ENCODE measurements around the gene ELN. TPM values are rescaled to one million over a fixed set of nuclear protein-coding genes. Genes with fewer than 3 reads are reported as not detected.

The ELN gene
- total and polyA plus RNA-seq, 2 donors (not counting 3 experiments of a cell fraction or from before 2014, with no cell fraction given): 1.7 to 2.6 TPM

- Histone ChIP-seq H3K79me2 (ENCODE audit: control insufficient read depth, insufficient read depth, low read length) (no peaks in the 10 kb centered on the region), H3K27me3 (ENCODE audit: control insufficient read depth in 2 of 2, insufficient read depth in 2 of 2, low read length in 2 of 2) (no peaks in the 10 kb centered on the region), H3K9me3 (replicated peaks; ENCODE audit: control insufficient read depth, insufficient read depth, low read length) (no peaks in the 10 kb centered on the region), H3K9ac (replicated peaks; ENCODE audit: extremely low read depth, insufficient read depth, low read length) (no peak overlapping the region), H2AFZ (ENCODE audit: low read depth, low read length) (no peak overlapping the region), H3K27ac (ENCODE audit: insufficient read depth, low read depth, low read length) (no peak overlapping the region), H3K9me1 (replicated peaks; ENCODE audit: control insufficient read depth, extremely low read depth, insufficient read depth, low read length) (no peaks in the 10 kb centered on the region), H3K4me3 (replicated peaks in 1 of 3; ENCODE audit: insufficient read depth in 1 of 3, low read depth in 1 of 3, low read length in 3 of 3) (no peak overlapping the region), H3K36me3 (ENCODE audit: control insufficient read depth in 2 of 2, extremely low read depth in 1 of 2, insufficient read depth in 2 of 2, low read length in 2 of 2) (no peaks in the 10 kb centered on the region), H3K4me1 (ENCODE audit: control insufficient read depth, extremely low read depth, insufficient read depth, low read length) (peaks cover 31% of the 10 kb centered on the region), H3K4me2 (ENCODE audit: insufficient read depth, low read length) (no peak overlapping the region), H4K20me1 (replicated peaks; ENCODE audit: control insufficient read depth, extremely low read depth, insufficient read depth, low read length) (no peaks in the 10 kb centered on the region)
- no TSS peak for BruUV-seq (replicated peaks)
- TF ChIP-seq EZH2 (IDR thresholded peaks at IDR 0.05; ENCODE audit: borderline replicate concordance, low read depth, low read length, severe bottlenecking): no peak
- TF ChIP-seq MYC (IDR thresholded peaks at IDR 0.05; ENCODE audit: low read depth, low read length): no peak
- dilution Hi-C loops (cut with MboI; ENCODE audit: extremely low pct_ligation_motif_present, low sequenced_read_pairs): no loop called here
- intact Hi-C loops (cut with micrococcal nuclease): no loop called here
- DNase-seq (ENCODE audit: low read depth, low spot score): no peak
- FAIRE-seq: no peak
- ChIA-PET CTCF (interaction anchor here (0.6 to 2.3 kb wide), 6 partner anchors 9 to 150 kb away, joined by 3 to 29 read pairs (median 4); no protein-coding TSS in a partner anchor), POLR2A (interaction anchor here (0.7 kb wide), 1 partner anchor 467 kb away, joined by 3 read pairs; no protein-coding TSS in a partner anchor)
These were observed 21.9 kb upstream of the ELN start for GRCh38 chr7:74006032-74006431.

GRCh38 chr7:74006451-74007241 is 21.3 kb upstream of the ELN start:
- ChIA-PET CTCF (interaction anchor here (0.6 to 2.3 kb wide), 6 partner anchors 8 to 150 kb away, joined by 3 to 29 read pairs (median 4); no protein-coding TSS in a partner anchor), POLR2A (interaction anchor here (0.7 kb wide), 1 partner anchor 467 kb away, joined by 3 read pairs; no protein-coding TSS in a partner anchor)
- Histone ChIP-seq H3K27me3 (ENCODE audit: control insufficient read depth in 2 of 2, insufficient read depth in 2 of 2, low read length in 2 of 2) (no peaks in the 10 kb centered on the region), H3K9me1 (replicated peaks; ENCODE audit: control insufficient read depth, extremely low read depth, insufficient read depth, low read length) (no peaks in the 10 kb centered on the region), H3K27ac (ENCODE audit: insufficient read depth, low read depth, low read length) (no peak overlapping the region), H4K20me1 (replicated peaks; ENCODE audit: control insufficient read depth, extremely low read depth, insufficient read depth, low read length) (no peaks in the 10 kb centered on the region), H3K4me1 (ENCODE audit: control insufficient read depth, extremely low read depth, insufficient read depth, low read length) (peaks cover 30% of the 10 kb centered on the region), H3K9me3 (replicated peaks; ENCODE audit: control insufficient read depth, insufficient read depth, low read length) (no peaks in the 10 kb centered on the region), H2AFZ (ENCODE audit: low read depth, low read length) (no peak overlapping the region), H3K79me2 (ENCODE audit: control insufficient read depth, insufficient read depth, low read length) (no peaks in the 10 kb centered on the region), H3K36me3 (ENCODE audit: control insufficient read depth in 2 of 2, extremely low read depth in 1 of 2, insufficient read depth in 2 of 2, low read length in 2 of 2) (no peaks in the 10 kb centered on the region), H3K9ac (replicated peaks; ENCODE audit: extremely low read depth, insufficient read depth, low read length) (no peak overlapping the region), H3K4me2 (ENCODE audit: insufficient read depth, low read length) (no peak overlapping the region), H3K4me3 (replicated peaks in 1 of 3; ENCODE audit: insufficient read depth in 1 of 3, low read depth in 1 of 3, low read length in 3 of 3) (no peak overlapping the region)
- FAIRE-seq (peak; percentile 81), DNase-seq (ENCODE audit: low read depth, low spot score) (peak; percentile 65)
- intact Hi-C loops (cut with micrococcal nuclease) (no loop called here), dilution Hi-C loops (cut with MboI; ENCODE audit: extremely low pct_ligation_motif_present, low sequenced_read_pairs) (no loop called here)
- BruUV-seq (replicated peaks): no TSS peak
- TF ChIP-seq POLR2AphosphoS5 (IDR thresholded peaks at IDR 0.05; ENCODE audit: insufficient read depth, low read depth, low read length) (no peak), CTCF (IDR thresholded peaks at IDR 0.05; ENCODE audit: extremely low read depth in 1 of 2, insufficient read depth in 1 of 2, low read depth in 1 of 2, low read length in 2 of 2) (no peak), MYC (IDR thresholded peaks at IDR 0.05; ENCODE audit: low read depth, low read length) (no peak), POLR2A (IDR thresholded peaks at IDR 0.05; ENCODE audit: low read depth, low read length) (no peak), EZH2 (IDR thresholded peaks at IDR 0.05; ENCODE audit: borderline replicate concordance, low read depth, low read length, severe bottlenecking) (no peak), JUN (IDR thresholded peaks at IDR 0.05; ENCODE audit: borderline replicate concordance, insufficient read depth, insufficient read length, low read depth) (no peak), GATA2 (IDR thresholded peaks at IDR 0.05; ENCODE audit: insufficient read depth, insufficient read length, low read depth, low read length) (no peak), FOS (IDR thresholded peaks at IDR 0.05; ENCODE audit: borderline replicate concordance, insufficient read depth, low read length) (no peak), MAX (IDR thresholded peaks at IDR 0.05; ENCODE audit: insufficient read depth, insufficient read length) (no peak)

Data from endothelial cell of umbilical vein (primary cell).